22Rv1 (cell line): ENCODE results near the gene ARHGAP27.

Experiments used
- ZFX ChIP-seq: fragments of 450-650 bp; IDR thresholded peaks from 2 replicates; pipeline ENCODE4 v1.6.1; 2017; ENCODE audit warnings: antibody characterized with exemption, borderline replicate concordance
- TF ChIP-seq, protein P1 (sequence below): fragments of 450-650 bp; IDR thresholded peaks from 2 replicates; pipeline ENCODE4 v1.5.1; 2017; ENCODE audit warnings: mild to moderate bottlenecking

DNA sequence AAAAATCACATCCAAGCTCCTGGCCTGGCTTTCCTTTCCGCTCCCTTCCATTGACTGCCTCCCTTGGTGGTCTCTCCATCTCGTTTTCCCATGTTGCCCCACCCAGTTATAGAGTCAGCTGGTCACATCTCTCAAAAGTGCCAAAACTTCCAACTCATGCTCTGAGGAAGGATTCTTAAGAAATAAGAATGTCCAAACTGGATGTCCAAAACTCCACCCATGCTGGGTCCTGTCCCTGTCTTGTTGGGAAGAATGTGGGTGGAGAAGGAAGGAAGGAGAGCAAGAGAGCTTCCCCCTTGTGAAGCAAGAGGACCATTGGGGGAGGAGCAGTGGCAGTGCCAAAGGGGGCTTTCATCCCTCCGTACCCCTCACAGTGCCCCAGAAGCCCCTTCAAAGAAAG is 71.2 kb downstream of the ARHGAP27 start:
- TF ChIP-seq, protein P1, sequence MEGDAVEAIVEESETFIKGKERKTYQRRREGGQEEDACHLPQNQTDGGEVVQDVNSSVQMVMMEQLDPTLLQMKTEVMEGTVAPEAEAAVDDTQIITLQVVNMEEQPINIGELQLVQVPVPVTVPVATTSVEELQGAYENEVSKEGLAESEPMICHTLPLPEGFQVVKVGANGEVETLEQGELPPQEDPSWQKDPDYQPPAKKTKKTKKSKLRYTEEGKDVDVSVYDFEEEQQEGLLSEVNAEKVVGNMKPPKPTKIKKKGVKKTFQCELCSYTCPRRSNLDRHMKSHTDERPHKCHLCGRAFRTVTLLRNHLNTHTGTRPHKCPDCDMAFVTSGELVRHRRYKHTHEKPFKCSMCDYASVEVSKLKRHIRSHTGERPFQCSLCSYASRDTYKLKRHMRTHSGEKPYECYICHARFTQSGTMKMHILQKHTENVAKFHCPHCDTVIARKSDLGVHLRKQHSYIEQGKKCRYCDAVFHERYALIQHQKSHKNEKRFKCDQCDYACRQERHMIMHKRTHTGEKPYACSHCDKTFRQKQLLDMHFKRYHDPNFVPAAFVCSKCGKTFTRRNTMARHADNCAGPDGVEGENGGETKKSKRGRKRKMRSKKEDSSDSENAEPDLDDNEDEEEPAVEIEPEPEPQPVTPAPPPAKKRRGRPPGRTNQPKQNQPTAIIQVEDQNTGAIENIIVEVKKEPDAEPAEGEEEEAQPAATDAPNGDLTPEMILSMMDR, result no peak
- TF ChIP-seq ZFX, result no peak
